ENCODE results near the gene PFKFB2.

PFKFB2 gene

DNA sequence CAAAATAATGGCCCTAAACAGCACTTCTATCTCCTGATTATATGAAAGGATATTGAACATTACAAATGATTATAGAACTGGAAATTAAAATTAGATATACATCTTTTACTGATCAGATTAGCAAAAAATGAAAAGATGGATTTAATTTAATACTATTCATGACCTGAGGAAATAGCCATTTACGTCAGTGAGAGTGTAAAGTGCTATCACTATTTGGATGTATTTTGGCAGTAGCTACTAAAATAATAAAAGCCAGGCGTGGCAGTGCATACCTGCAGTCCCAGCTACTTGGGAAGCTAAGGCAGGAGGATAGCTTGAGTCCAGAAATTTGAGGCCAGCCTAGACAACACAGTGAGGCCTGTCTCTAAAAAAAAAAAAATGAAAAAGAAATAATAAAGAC lies 40.9 kb downstream of the PFKFB2 start:
- DNase-seq: no peak

DNA sequence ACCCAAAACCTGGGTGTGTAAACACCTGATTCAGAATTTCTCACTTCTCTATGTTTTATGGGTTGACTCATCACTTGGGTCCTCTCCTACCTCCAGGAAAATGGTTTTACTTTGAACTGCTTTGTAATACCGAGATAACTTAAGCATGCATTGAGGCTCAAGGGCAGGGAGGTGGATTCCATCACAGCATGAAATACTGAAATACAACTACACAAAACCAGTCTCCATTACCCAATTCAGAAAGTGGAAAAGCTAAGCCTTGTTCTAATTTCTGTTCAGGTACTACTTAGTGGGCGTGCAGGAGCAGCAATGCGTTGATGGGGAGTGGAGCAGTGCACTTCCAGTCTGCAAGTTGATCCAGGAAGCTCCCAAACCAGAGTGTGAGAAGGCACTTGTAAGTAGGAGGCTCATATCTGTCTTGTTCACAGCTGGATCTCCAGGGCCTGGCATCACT lies 44.8 kb downstream of the PFKFB2 start:
- DNase-seq: peak; percentile 10

DNA sequence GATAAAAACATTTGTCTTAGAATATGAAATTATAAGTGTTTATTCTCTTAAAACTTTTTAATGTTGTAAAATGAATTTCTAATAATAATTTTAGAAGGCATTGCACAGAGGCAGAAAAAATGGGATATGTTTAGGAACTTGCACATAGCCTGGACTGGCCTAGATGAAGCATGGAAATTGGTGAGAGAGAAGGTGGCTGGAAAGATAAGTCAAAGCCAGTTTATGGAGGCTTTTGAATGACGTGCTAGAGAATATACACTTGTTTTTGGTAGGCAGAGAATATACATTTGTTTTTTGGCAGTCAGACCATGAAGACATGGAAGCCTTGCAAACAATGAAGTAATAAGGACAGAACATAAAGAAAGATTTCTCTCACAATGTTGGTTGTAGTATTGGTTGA lies 48.6 kb downstream of the PFKFB2 start:
- DNase-seq: no peak

DNA sequence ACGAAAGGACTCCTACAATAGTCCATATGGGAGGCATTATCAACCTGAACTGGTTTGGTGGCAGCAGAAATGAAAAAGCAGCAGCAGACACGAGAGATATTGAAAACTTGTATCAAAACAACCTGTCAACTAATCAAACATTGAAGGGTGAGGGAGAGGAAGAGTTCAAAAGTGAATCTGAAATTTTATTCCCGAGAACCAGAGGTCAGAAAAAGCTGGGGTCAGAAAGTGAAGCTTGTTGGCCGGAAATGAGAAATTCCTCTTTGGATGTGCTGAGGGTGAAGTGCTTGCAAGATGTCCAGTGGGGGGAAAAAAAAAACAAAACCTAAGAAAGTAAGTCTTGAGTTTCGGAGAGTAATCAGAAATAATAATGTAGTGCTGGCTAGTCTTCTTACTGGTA lies 49.1 kb downstream of the PFKFB2 start:
- no peak for DNase-seq

DNA sequence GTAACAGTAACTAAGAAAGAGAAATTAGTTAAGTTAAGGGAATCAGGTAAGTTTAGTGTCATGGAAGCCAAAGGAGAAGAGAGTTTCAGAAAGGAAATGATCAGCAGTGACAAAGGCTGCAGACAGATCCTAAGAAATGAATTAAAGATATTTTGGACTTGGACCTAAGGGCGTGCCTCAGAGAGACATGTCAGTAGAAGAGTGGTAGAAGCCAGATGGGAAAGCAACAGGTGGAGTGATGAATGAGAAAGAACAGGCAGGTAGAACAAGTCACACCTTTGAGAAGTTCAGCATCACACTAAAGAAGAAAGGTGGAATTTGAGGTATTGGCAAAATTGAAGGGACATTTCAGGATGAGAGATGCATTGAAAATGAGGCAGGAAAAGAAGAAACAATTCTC lies 49.6 kb downstream of the PFKFB2 start:
- DNase-seq: no peak

DNA sequence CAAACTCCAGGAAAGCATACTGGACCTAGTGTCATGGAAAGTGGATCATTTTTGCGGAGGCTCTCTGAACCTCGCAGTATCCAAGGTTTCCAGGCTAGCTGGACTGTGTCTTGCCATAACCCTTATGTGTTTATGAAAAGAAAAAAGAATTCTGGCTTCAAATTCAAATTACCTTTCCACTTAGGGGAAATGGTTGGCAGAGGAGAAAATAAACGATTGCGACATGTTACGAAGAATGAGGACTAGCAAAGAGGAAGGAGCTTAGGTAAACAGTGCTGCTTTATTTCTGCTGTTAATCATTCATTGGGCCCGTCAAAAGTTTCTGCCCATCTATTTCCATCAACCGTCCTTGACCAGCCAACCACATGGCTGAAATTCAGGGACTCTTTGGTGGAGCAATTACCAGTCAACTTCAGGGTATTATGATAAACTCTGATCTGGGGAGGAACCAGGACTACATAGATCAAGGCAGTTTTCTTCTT lies 50.9 kb downstream of the PFKFB2 start, which contains the start of gene C4BPA:
TSS of gene C4BPA (plus strand) at position 342 of the 482 bp plus-strand sequence. CDS start 8,793 bp downstream, outside the sequence.
- no peak for DNase-seq

DNA sequence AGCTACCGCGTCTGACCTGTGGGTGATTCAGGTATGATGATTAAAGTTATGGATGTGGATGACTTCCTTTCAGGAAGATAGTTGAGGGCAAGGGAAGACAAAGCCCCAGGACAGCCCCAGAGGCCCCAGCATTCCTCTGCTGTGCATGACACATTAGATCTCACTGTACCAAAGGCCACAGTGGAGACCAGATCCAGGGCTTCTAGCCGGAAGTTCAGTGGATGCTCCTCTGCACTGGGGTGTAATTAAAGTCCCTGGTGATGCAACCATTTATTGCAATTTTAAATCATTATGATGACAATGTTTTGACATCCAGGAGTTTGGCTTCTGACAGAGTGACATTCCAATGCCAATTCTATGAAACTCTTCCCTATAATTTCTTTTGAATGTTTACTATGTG lies 55.9 kb downstream of the PFKFB2 start:
- no peak for DNase-seq

DNA sequence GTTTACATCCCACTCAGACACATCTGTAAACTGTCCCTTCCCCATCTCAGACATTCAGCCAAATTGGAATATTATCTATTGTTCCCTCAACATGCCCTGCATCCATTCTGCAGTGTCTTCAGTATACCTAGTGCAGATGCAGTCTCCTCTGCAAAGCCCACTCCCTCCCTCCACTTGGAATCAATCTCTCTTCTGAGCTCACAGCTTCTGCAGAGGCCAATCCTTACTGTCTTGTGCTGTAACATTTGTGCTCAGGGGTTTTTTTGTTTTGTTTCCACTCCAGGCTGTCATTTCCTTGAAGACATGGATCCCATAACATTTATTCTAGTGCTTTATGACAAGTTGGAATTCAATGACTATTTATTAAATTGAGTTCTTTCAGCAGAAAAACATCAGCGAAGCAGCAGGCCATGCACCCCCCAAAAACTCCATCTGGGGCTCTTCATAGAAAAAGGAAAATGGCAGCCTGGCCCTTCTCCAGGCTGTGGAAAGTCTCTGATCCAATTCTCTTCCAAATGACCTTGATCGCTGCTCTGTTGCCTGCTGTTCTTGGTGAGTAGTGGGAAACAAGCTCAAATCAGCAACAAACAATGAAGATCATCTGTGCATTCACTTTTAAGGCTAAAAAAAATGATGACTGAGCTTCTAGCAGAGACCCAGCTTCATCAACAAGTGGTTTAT lies 59.7 kb downstream of the PFKFB2 start:
- DNase-seq: no peak

DNA sequence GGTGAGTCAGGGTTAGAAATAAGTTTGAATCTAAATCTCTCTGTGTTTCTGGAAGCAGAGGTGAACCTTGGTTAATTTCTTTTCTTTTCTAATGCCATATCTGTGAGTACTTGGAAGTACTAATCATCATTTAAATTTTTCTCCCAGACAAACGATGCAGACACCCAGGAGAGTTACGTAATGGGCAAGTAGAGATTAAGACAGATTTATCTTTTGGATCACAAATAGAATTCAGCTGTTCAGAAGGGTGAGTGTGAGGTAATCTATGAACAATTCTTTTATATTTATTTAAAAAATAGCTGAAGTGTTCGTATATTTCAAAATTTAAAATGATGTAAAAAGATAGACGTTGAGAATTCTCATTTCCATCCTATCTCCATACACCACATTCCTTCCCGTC lies 62.2 kb downstream of the PFKFB2 start:
- DNase-seq: no peak

DNA sequence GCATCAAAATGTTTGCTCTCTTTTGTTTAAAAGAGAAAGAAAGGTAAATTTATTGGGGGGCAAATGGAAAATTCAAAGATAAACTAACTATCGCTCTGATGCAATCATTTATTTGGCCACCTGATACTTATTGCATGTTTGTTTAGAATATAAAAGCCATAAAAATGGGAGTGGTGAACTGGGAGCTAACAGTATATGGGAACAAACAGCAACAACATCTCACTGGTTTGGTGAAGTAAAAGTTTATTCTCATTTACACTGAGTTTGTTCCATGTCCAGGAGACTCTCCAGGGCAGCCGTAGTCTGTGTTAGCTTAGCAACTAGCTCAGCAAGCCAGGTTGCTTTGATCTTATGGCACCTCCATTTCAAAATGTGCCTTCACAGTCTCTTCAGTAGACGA lies 71.3 kb downstream of the PFKFB2 start:
- DNase-seq: no peak

DNA sequence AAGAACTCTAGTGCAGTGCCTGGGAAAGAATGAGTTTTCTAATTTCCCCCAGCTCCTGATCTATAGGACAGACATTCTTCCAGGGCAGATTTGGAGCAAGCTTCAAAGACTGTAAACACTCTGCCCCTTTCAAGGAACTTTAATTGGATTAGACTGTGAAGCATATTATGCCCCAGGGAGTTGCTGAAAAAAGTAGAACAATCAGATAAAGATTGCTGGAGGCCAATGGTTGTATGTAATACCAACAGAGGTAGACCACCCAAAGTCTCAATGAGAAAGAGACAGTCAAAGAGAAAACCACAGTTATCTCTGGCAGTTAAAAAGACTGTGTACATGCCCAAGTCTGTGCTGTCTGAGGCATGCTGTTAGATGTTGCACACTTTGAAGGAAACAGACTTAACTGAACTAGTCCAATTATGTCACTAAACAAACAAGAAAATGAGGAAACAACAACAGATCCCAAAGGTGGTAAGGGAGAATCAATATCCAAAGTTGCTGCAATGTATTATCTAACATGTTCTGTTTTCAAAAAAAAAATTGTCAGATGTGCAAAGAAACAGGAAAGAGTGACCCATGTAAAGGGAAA lies 75.4 kb downstream of the PFKFB2 start:
- DNase-seq: no peak

DNA sequence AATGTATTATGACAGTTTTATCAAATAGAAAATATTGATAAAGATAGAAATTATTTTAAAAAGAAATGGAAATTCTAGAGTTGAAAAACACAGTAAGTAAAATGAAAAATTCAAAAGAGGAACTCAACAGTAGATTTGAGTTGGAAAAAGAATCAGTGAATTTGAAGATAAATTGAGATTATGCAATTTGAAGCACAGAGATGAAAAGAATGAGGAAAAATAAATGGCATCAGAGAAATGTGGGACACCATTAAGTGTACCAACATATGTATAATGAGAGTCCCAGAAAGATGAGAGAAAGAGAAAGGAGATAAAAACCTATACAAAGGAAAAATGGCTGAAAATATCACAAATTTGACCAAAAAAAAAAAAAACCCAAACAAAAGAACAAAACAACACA lies 76.0 kb downstream of the PFKFB2 start:
- DNase-seq: no peak
